ENCODE results near the gene TJAP1.

DNA sequence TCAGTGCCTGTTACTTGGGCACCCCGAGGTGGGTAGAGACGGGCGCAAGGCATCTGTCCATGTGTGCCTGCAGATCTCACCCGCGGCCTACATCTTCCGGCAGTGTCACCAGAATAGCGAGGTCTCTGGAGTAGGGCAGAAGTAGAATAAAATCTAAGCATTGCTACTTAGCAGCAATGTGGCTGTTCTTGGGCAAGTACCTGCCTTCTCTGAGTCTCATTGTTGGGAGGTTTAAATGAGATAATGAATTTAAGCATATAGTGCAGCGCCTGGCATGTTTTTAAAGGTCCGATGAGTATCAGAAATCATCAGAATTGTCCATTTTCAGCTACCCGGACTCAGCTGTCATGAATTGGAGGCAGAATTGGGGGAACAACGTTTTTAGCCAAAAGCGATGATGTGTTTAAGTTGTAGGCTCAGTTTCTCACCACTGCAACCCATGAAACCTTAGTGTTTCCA lies 49.2 kb upstream of the TJAP1 start:
- TF ChIP-seq, protein P1, sequence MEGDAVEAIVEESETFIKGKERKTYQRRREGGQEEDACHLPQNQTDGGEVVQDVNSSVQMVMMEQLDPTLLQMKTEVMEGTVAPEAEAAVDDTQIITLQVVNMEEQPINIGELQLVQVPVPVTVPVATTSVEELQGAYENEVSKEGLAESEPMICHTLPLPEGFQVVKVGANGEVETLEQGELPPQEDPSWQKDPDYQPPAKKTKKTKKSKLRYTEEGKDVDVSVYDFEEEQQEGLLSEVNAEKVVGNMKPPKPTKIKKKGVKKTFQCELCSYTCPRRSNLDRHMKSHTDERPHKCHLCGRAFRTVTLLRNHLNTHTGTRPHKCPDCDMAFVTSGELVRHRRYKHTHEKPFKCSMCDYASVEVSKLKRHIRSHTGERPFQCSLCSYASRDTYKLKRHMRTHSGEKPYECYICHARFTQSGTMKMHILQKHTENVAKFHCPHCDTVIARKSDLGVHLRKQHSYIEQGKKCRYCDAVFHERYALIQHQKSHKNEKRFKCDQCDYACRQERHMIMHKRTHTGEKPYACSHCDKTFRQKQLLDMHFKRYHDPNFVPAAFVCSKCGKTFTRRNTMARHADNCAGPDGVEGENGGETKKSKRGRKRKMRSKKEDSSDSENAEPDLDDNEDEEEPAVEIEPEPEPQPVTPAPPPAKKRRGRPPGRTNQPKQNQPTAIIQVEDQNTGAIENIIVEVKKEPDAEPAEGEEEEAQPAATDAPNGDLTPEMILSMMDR (IDR thresholded peaks at IDR 0.05), result no peak
- TF ChIP-seq POLR2A (IDR thresholded peaks at IDR 0.05), result no peak
